HL-60 (cell line): ENCODE measurements around the gene MLST8.

Source experiments
- DNase-seq, 2 experiments: peaks; one replicate each; pipeline ENCODE4 v3.0.0-alpha.2; 2010 to 2020; ENCODE audit warnings: low read depth in 1 of 2, low spot score in 1 of 2
- H3K27ac ChIP-seq: fragments of 250-450 bp; sonication (Bioruptor Pico); replicated peaks from 2 replicates; pipeline ENCODE4 v1.5.1; 2020; ENCODE audit warnings: mild to moderate bottlenecking, moderate library complexity
- H3K27me3 ChIP-seq: fragments of 250-450 bp; sonication (Bioruptor Pico); 2 replicates; pipeline ENCODE4 v1.5.1; 2021; ENCODE audit warnings: mild to moderate bottlenecking, moderate library complexity; ENCODE audit not compliant: insufficient read depth, poor library complexity, severe bottlenecking
- H3K4me3 ChIP-seq: replicated peaks from 2 replicates; pipeline ENCODE4 v1.5.1; 2011; ENCODE audit warnings: mild to moderate bottlenecking, control low read depth, low read length; ENCODE audit not compliant: insufficient read depth
- GABPA ChIP-seq: IDR thresholded peaks from 2 replicates; pipeline ENCODE4 v1.6.1; 2012; ENCODE audit warnings: low read depth
- POLR2AphosphoS5 ChIP-seq: IDR thresholded peaks from 2 replicates; pipeline ENCODE4 v1.6.1; 2012; ENCODE audit warnings: low read depth
- SPI1 ChIP-seq: IDR thresholded peaks from 2 replicates; pipeline ENCODE4 v1.6.1; 2012; ENCODE audit warnings: low read depth, mild to moderate bottlenecking, borderline replicate concordance
- TF ChIP-seq, protein P1 (sequence below): IDR thresholded peaks from one replicate; pipeline ENCODE4 v1.5.1; 2011; ENCODE audit warnings: low read length, control low read depth, inconsistent platforms; ENCODE audit not compliant: insufficient read depth
- TF ChIP-seq, protein P2 (sequence below): IDR thresholded peaks from 2 replicates; pipeline ENCODE4 v1.6.1; 2012; ENCODE audit warnings: low read depth; ENCODE audit not compliant: insufficient replicate concordance

The MLST8 gene

DNA sequence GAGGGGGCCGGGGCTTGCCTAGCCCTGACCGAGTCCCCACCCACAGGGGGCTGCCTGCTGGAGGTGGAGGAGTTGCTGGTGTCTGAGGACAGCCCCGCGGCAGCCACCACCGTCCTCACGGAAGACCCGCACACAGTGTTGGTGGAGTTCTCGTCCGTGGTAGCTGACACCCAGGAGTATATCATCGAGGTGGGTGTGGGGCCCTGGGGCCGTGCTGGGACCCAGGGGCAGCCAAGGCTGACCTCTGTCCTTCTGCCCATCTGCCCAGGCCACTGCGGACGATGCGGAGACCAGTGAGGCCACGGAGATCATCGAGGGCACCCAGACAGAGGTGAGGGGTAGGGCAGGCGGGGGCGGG, 29.5 kb downstream of the MLST8 start:
- no peak for DNase-seq
- no peak for TF ChIP-seq GABPA
- H3K27ac ChIP-seq, result no peak overlapping the region

DNA sequence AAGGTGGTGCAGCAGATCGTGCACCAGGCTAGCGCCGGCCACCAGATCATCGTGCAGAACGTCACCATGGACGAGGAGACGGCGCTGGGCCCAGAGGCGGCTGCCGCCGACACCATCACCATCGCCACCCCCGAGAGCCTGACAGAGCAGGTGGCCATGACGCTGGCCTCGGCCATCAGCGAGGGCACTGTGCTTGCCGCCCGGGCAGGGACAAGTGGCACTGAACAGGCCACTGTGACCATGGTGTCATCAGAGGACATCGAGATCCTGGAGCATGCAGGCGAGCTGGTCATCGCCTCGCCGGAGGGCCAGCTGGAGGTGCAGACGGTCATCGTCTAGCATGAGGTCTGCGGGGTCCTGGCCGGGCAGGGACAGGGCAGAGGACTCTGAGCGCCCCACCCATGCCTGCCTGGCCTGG, 30.0 kb downstream of the MLST8 start:
- Histone ChIP-seq H3K27me3 (no peaks in the 10 kb centered on the region), H3K4me3 (no peak overlapping the region), H3K27ac (no peak overlapping the region)
- TF ChIP-seq, protein P1, sequence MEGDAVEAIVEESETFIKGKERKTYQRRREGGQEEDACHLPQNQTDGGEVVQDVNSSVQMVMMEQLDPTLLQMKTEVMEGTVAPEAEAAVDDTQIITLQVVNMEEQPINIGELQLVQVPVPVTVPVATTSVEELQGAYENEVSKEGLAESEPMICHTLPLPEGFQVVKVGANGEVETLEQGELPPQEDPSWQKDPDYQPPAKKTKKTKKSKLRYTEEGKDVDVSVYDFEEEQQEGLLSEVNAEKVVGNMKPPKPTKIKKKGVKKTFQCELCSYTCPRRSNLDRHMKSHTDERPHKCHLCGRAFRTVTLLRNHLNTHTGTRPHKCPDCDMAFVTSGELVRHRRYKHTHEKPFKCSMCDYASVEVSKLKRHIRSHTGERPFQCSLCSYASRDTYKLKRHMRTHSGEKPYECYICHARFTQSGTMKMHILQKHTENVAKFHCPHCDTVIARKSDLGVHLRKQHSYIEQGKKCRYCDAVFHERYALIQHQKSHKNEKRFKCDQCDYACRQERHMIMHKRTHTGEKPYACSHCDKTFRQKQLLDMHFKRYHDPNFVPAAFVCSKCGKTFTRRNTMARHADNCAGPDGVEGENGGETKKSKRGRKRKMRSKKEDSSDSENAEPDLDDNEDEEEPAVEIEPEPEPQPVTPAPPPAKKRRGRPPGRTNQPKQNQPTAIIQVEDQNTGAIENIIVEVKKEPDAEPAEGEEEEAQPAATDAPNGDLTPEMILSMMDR, result no peak
- TF ChIP-seq, protein P2, sequence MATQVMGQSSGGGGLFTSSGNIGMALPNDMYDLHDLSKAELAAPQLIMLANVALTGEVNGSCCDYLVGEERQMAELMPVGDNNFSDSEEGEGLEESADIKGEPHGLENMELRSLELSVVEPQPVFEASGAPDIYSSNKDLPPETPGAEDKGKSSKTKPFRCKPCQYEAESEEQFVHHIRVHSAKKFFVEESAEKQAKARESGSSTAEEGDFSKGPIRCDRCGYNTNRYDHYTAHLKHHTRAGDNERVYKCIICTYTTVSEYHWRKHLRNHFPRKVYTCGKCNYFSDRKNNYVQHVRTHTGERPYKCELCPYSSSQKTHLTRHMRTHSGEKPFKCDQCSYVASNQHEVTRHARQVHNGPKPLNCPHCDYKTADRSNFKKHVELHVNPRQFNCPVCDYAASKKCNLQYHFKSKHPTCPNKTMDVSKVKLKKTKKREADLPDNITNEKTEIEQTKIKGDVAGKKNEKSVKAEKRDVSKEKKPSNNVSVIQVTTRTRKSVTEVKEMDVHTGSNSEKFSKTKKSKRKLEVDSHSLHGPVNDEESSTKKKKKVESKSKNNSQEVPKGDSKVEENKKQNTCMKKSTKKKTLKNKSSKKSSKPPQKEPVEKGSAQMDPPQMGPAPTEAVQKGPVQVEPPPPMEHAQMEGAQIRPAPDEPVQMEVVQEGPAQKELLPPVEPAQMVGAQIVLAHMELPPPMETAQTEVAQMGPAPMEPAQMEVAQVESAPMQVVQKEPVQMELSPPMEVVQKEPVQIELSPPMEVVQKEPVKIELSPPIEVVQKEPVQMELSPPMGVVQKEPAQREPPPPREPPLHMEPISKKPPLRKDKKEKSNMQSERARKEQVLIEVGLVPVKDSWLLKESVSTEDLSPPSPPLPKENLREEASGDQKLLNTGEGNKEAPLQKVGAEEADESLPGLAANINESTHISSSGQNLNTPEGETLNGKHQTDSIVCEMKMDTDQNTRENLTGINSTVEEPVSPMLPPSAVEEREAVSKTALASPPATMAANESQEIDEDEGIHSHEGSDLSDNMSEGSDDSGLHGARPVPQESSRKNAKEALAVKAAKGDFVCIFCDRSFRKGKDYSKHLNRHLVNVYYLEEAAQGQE, result no peak
- no peak for TF ChIP-seq GABPA
- no peak for DNase-seq

More for the DNA sequence above, 29.5 kb downstream of the MLST8 start:
- H3K27me3 ChIP-seq, result no peaks in the 10 kb centered on the region
- no peak overlapping the region for H3K4me3 ChIP-seq

DNA sequence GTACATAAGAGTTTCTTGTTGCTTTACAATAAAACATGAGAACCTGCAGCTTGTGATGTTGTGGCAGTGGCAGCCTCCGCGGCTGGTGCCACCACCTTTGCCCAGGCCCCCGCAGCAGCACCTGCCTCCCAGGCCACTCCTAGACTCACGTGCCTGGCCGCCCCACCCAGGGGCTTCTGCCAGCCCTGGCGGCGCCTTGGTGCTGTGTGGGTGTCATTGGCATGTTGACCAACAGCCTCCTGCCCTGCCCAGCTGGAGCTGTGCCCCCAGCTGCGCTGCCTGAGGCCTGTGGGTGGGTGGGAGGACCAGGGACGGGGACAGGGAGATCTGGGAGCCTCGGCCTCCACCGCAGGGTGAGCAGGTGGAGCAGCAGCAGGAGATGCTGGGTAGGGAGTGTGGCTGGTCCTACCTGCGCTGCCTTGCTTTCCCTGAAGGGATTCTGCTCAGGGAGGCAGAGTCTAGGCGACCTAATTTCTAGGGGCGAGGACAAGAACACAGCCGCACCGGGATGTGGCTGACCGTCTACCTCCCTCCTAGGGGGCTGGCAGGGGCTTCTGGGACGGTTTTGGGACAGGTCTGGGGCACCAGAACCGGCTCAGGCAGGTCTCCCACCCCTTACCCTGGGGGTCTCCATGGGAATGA, 30.6 kb downstream of the MLST8 start:
- TF ChIP-seq SPI1 (no peak), GABPA (no peak), POLR2AphosphoS5 (no peak)
- TF ChIP-seq, protein P2, result no peak
- TF ChIP-seq, protein P1, result no peak
- no peak for DNase-seq
- no peak overlapping the region for H3K27ac ChIP-seq
- H3K4me3 ChIP-seq, result no peak overlapping the region
- H3K27me3 ChIP-seq, result no peaks in the 10 kb centered on the region

DNA sequence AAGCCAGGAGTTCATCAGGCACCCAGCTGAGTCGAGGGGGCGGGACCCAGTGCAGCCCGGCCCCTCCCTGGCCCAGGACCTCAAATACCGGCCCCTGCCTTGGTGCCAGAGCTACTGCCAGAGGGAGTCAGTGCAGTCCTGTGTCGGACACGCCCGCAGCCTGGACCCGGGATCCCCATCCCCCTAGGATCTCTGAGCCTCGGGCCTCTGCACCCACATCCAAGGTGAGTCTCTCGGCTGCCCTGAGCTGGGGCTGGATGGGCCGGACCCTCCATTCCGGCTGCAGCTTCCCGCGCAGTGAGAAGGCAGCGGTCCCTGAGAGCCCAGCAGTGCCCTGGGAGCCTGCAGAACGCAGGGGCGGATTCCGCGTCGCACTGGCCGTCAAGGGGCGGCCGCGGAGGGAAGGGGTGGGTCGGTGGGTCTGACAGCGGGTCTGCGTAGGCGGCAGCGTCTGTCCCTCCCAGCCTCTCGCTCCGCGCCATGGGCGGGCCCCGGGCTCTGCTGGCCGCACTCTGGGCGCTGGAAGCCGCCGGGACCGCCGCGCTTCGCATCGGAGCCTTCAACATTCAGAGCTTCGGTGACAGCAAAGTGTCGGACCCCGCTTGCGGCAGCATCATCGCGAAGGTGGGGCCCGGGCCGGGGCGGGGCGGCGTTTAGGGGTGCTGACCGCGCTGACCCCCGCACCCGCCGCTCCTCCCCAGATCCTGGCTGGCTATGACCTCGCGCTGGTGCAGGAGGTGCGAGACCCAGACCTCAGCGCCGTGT, 31.3 kb downstream of the MLST8 start, which contains the start of gene DNASE1L2:
TSS of gene DNASE1L2 (plus strand) at position 108 of the 765 bp plus-strand sequence. CDS start at position 481, 373 bp downstream.
- Histone ChIP-seq H3K4me3 (no peak within 1 kb of the TSS), H3K27me3 (no peaks in the 10 kb centered on the region), H3K27ac (no peak within 1 kb of the TSS)
- TF ChIP-seq POLR2AphosphoS5 (no peak), GABPA (no peak), SPI1 (no peak)
- TF ChIP-seq, protein P1, result no peak
- TF ChIP-seq, protein P2, result no peak
- no peak for DNase-seq
